Measurements from ENCODE around the gene RPS4Y1. TPM values are rescaled to one million over a fixed set of nuclear protein-coding genes. Genes with fewer than 3 reads are reported as not detected.

RPS4Y1 gene
- polyA plus RNA-seq, 1 donor (not counting 4 experiments of a cell fraction or from before 2014, with no cell fraction given), result not detected

DNA sequence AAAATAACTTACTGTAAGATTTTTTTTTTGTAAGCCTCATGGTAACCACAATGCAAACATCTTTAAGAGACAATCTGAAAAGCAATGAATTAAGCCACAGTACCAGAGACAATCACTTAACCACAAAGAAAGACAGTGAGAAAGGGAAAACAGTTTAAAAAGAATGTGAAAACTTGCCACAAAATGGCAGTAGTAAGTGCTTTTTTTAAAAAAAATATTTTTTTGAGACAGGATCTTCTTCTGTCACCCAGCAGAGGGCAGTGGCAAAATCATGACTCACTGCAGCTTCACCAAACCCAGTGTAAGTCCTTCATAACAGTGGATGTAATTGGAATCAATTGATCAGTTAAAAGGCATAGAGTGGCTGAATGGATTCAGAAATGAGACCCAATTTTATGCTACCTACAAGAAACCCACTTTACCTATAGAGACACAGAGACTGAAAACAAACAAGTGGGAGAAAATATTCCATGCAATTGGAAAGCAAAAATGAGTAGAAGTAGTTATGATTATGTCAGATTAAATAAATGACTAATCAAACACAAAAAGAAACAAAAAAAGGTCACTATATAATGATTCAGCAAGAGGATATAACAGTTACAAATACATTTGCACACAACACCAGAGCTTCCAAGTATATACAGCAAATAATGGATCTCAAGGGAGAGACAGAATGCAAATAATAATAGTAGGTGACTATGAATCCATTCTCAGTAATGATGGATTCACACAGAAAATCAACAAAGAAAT, 71.8 kb downstream of the RPS4Y1 start:
- Histone ChIP-seq H3K79me2 (ENCODE audit: control insufficient read depth, insufficient read depth, low read length) (no peaks in the 10 kb centered on the region), H3K27me3 (ENCODE audit: control insufficient read depth, extremely low read depth, insufficient read depth, low read length) (no peaks in the 10 kb centered on the region), H3K27ac (ENCODE audit: control insufficient read depth, insufficient read depth, low read length) (no peak overlapping the region), H4K20me1 (ENCODE audit: control insufficient read depth, extremely low read depth, insufficient read depth, low read length) (no peaks in the 10 kb centered on the region), H3K9ac (ENCODE audit: control insufficient read depth, extremely low read depth, insufficient read depth, low read length) (no peak overlapping the region), H3K9me1 (ENCODE audit: control insufficient read depth, extremely low read depth, insufficient read depth, low read length) (no peaks in the 10 kb centered on the region), H3K36me3 (ENCODE audit: control insufficient read depth in 2 of 2, extremely low read depth in 1 of 2, insufficient read depth in 2 of 2, low read length in 2 of 2) (no peaks in the 10 kb centered on the region), H2AFZ (ENCODE audit: control insufficient read depth, low read length) (no peak overlapping the region), H3K4me1 (ENCODE audit: control insufficient read depth, extremely low read depth, insufficient read depth, low read length) (no peaks in the 10 kb centered on the region), H3K4me3 (ENCODE audit: control insufficient read depth in 2 of 3, extremely low read depth in 1 of 3, insufficient read depth in 2 of 3, low read depth in 1 of 3, low read length in 3 of 3) (no peak overlapping the region), H3K4me2 (ENCODE audit: control insufficient read depth, extremely low read depth, insufficient read depth, low read depth, low read length) (no peak overlapping the region), H3K9me3 (ENCODE audit: control insufficient read depth, low read depth, low read length) (no peaks in the 10 kb centered on the region)
- dilution Hi-C loops (cut with MboI; ENCODE audit: extremely low pct_ligation_motif_present, low sequenced_read_pairs), result no loop called here
- DNase-seq (ENCODE audit: low read depth, low spot score), result no peak
- no peak for TF ChIP-seq EZH2 (IDR thresholded peaks at IDR 0.05; ENCODE audit: low read length)
- TF ChIP-seq, protein P1, sequence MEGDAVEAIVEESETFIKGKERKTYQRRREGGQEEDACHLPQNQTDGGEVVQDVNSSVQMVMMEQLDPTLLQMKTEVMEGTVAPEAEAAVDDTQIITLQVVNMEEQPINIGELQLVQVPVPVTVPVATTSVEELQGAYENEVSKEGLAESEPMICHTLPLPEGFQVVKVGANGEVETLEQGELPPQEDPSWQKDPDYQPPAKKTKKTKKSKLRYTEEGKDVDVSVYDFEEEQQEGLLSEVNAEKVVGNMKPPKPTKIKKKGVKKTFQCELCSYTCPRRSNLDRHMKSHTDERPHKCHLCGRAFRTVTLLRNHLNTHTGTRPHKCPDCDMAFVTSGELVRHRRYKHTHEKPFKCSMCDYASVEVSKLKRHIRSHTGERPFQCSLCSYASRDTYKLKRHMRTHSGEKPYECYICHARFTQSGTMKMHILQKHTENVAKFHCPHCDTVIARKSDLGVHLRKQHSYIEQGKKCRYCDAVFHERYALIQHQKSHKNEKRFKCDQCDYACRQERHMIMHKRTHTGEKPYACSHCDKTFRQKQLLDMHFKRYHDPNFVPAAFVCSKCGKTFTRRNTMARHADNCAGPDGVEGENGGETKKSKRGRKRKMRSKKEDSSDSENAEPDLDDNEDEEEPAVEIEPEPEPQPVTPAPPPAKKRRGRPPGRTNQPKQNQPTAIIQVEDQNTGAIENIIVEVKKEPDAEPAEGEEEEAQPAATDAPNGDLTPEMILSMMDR (optimal IDR thresholded peaks at IDR 0.05 in 1 of 3, IDR thresholded peaks at IDR 0.05 in 1 of 3, conservative IDR thresholded peaks at IDR 0.05 in 1 of 3; ENCODE audit: extremely low read depth in 1 of 3, insufficient read depth in 2 of 3, low read length in 3 of 3), result no peak
- no peak for FAIRE-seq

Small RNA genes lying within 50 kb of the gene (small RNA-seq; reads per million reads assigned to genes)
- gene TOMM22P2 (ENCODE audit: insufficient read length in 3 of 3, low read depth in 3 of 3, low replicate concordance in 1 of 3), result 0 reads per million in 3 experiments

Other genes starting within 250 kb of the RPS4Y1 start
- not detected in 3 replicates for gene SRY, start 53.9 kb upstream of the RPS4Y1 start, polyA plus RNA-seq
- not detected in 3 replicates for gene ZFY, start 93.8 kb downstream of the RPS4Y1 start, polyA plus RNA-seq